HepG2 (cell line): ENCODE data around the gene DUS2. TPM values are rescaled to one million over a fixed set of nuclear protein-coding genes. Genes with fewer than 3 reads are reported as not detected.

Experiments
- CEBPB ChIP-seq: IDR thresholded peaks from 2 replicates; pipeline ENCODE4 v1.6.1; 2011; ENCODE audit warnings: low read depth, low read length, improper control_type of control experiment, borderline replicate concordance
- FOSL2 ChIP-seq: sonication (generic); formaldehyde crosslinking; IDR thresholded peaks from 2 replicates; pipeline ENCODE4 v1.4.0; 2020; ENCODE audit warnings: missing genetic modification reagents
- IRF2 ChIP-seq: IDR thresholded peaks from 2 replicates; pipeline ENCODE4 v1.6.1; 2018; ENCODE audit warnings: missing genetic modification reagents, missing compliant biosample characterization
- KDM1A ChIP-seq: IDR thresholded peaks from 2 replicates; pipeline ENCODE4 v1.6.1; 2016; ENCODE audit warnings: missing compliant biosample characterization
- SETDB1 ChIP-seq: sonication (generic); formaldehyde crosslinking; IDR thresholded peaks from 2 replicates; pipeline ENCODE4 v1.5.1; 2020; ENCODE audit warnings: missing genetic modification reagents, mild to moderate bottlenecking, borderline replicate concordance
- ZBTB21 ChIP-seq: sonication (generic); formaldehyde crosslinking; IDR thresholded peaks from 2 replicates; pipeline ENCODE4 v1.4.0; 2020; ENCODE audit warnings: missing genetic modification reagents
- ZBTB38 ChIP-seq: sonication (generic); formaldehyde crosslinking; IDR thresholded peaks from 2 replicates; pipeline ENCODE4 v1.5.1; 2020; ENCODE audit warnings: mild to moderate bottlenecking, missing genetic modification reagents
- ZNF10 ChIP-seq: sonication (generic); formaldehyde crosslinking; IDR thresholded peaks from 2 replicates; pipeline ENCODE4 v1.4.0; 2020; ENCODE audit warnings: mild to moderate bottlenecking, low read depth, missing genetic modification reagents, borderline replicate concordance
- ZNF121 ChIP-seq: sonication (generic); formaldehyde crosslinking; IDR thresholded peaks from 2 replicates; pipeline ENCODE4 v1.5.0; 2020; ENCODE audit warnings: mild to moderate bottlenecking, missing genetic modification reagents
- ZNF224 ChIP-seq: sonication (generic); formaldehyde crosslinking; IDR thresholded peaks from 2 replicates; pipeline ENCODE4 v1.5.0; 2020; ENCODE audit warnings: mild to moderate bottlenecking, missing genetic modification reagents
- ZNF431 ChIP-seq: sonication (generic); formaldehyde crosslinking; IDR thresholded peaks from 2 replicates; pipeline ENCODE4 v1.9.0; 2022; ENCODE audit warnings: missing genetic modification reagents, low read depth, mild to moderate bottlenecking, borderline replicate concordance
- ZNF446 ChIP-seq: sonication (generic); formaldehyde crosslinking; IDR thresholded peaks from 2 replicates; pipeline ENCODE4 v1.5.0; 2020; ENCODE audit warnings: mild to moderate bottlenecking, missing genetic modification reagents
- ZNF766 ChIP-seq: sonication (generic); formaldehyde crosslinking; IDR thresholded peaks from 2 replicates; pipeline ENCODE4 v1.5.0; 2020; ENCODE audit warnings: missing genetic modification reagents, borderline replicate concordance
- ZNF841 ChIP-seq: sonication (generic); formaldehyde crosslinking; IDR thresholded peaks from 2 replicates; pipeline ENCODE4 v1.8.1; 2023; ENCODE audit warnings: missing genetic modification reagents, borderline replicate concordance
- polyA plus RNA-seq, 8 experiments: library from polyadenylated mRNA; depleted of rRNA in 3 of 8; stranded (reverse) in 7 of 8; unstranded in 1 of 8; fragments of >200 nt; fragmentation: Illumina TruSeq in 4 of 8; extraction: Trizol in 4 of 8; gene quantifications; 2 replicates each; pipeline versions ENCODE4 v1.2.1 to v1.2.3, GENCODE V29; 2011 to 2016; ENCODE audit warnings: low read depth in 4 of 8, missing spikeins in 1 of 8, mixed read lengths in 1 of 8; ENCODE audit not compliant: insufficient read depth in 1 of 8
- total RNA-seq, 5 experiments: library from RNA; depleted of rRNA; stranded (reverse); fragments of >200 nt; fragmentation: Illumina TruSeq; extraction: Trizol; gene quantifications; 2 replicates each; pipeline ENCODE4 v1.2.3, GENCODE V29; 2016; ENCODE audit warnings: low read depth in 1 of 5
- TF ChIP-seq, protein P1 (sequence below): sonication (generic); formaldehyde crosslinking; IDR thresholded peaks from 2 replicates; pipeline ENCODE4 v1.8.0; 2023; ENCODE audit warnings: mild to moderate bottlenecking, missing genetic modification reagents
- TF ChIP-seq, protein P2 (sequence below), 2 experiments: sonication (generic) in 1 of 2; formaldehyde crosslinking in 1 of 2; IDR thresholded peaks; 2 replicates each; pipeline versions ENCODE4 v1.6.1 to v1.9.0; 2014 to 2022; ENCODE audit warnings: antibody characterized with exemption in 1 of 2, borderline replicate concordance in 1 of 2, inconsistent platforms in 1 of 2, low read depth in 1 of 2, missing genetic modification reagents in 1 of 2
- TF ChIP-seq, protein P3 (sequence below): sonication (generic); formaldehyde crosslinking; IDR thresholded peaks from 2 replicates; pipeline ENCODE4 v1.8.0; 2022; ENCODE audit warnings: mild to moderate bottlenecking, missing genetic modification reagents
- TF ChIP-seq, protein P4 (sequence below): sonication (generic); formaldehyde crosslinking; IDR thresholded peaks from 2 replicates; pipeline ENCODE4 v1.4.0; 2020; ENCODE audit warnings: mild to moderate bottlenecking, missing genetic modification reagents

The DUS2 gene
- total and polyA plus RNA-seq, 2 of the 13 experiments (the other 11 are each of a cell fraction or from before 2014, with no cell fraction given), result 17.8 to 25.1 TPM

DNA sequence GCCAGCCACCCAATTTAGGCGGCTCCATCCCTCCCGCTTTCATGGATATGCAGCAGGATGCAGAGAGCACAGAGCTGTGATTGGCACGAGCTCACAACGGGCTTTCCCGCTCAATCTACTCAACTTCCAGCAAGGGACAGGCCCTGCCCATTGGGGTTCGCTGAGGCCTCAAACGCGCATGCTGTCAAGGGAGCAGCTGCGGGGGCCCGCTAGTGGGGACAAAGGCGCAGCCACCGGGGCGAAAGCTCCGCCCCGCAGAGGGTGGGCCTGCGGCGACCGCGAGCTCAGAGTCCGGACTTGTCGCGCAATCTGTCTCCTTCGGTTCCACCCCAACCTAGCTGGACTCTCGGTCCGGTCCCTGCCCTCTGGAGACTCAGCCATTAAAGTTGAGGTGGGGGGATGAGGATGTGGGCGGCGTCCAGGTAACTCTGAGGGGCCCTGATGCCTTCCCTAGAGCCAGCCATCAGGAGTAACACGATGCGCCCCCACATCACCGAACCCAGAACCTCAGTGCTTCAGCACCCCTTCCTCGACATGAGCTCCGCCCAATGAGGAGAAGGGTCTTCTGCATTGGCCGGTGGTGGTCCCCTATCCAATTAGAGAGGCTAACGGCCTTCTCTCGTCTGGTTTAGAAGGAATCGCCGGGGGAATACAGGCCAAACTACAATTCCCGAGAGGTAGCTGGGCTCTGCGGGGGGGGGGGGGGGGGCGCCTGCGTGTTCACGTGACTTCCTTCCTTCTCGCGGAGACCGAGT is 61.6 kb downstream of the DUS2 start (continued):
- TF ChIP-seq ZNF766 (CRISPR knock-in tag) (peak; percentile 98), CEBPB (peak; percentile 78), ZNF10 (no peak), SETDB1 (CRISPR knock-in tag) (no peak), ZBTB21 (CRISPR knock-in tag) (peak; percentile 37; the same call in 1 of the 2 replicates), IRF2 (CRISPR knock-in tag) (peak; percentile 87), KDM1A (CRISPR knock-in tag) (no peak), FOSL2 (peak; percentile 9), ZNF446 (peak; percentile 89), ZNF431 (CRISPR knock-in tag) (peak; percentile 99), ZNF841 (CRISPR knock-in tag) (no peak; the same call in 1 of the 2 replicates), ZNF121 (CRISPR knock-in tag) (peak; percentile 84), ZNF224 (CRISPR knock-in tag) (peak; percentile 99), ZBTB38 (CRISPR knock-in tag) (peak; percentile 91)
- TF ChIP-seq, protein P1, sequence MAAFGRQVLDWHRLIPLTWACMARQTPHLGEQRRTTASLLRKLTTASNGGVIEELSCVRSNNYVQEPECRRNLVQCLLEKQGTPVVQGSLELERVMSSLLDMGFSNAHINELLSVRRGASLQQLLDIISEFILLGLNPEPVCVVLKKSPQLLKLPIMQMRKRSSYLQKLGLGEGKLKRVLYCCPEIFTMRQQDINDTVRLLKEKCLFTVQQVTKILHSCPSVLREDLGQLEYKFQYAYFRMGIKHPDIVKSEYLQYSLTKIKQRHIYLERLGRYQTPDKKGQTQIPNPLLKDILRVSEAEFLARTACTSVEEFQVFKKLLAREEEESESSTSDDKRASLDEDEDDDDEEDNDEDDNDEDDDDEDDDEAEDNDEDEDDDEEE, result peak; percentile 91; the same call in 1 of the 2 replicates
- TF ChIP-seq, protein P2, sequence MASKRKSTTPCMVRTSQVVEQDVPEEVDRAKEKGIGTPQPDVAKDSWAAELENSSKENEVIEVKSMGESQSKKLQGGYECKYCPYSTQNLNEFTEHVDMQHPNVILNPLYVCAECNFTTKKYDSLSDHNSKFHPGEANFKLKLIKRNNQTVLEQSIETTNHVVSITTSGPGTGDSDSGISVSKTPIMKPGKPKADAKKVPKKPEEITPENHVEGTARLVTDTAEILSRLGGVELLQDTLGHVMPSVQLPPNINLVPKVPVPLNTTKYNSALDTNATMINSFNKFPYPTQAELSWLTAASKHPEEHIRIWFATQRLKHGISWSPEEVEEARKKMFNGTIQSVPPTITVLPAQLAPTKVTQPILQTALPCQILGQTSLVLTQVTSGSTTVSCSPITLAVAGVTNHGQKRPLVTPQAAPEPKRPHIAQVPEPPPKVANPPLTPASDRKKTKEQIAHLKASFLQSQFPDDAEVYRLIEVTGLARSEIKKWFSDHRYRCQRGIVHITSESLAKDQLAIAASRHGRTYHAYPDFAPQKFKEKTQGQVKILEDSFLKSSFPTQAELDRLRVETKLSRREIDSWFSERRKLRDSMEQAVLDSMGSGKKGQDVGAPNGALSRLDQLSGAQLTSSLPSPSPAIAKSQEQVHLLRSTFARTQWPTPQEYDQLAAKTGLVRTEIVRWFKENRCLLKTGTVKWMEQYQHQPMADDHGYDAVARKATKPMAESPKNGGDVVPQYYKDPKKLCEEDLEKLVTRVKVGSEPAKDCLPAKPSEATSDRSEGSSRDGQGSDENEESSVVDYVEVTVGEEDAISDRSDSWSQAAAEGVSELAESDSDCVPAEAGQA (IDR thresholded peaks at IDR 0.05; ENCODE audit: low read depth), result peak; percentile 72
- TF ChIP-seq, protein P2 (CRISPR knock-in tag; IDR thresholded peaks at IDR 0.05; ENCODE audit: borderline replicate concordance), result peak; percentile 95; the same call in 1 of the 2 replicates
- TF ChIP-seq, protein P3, sequence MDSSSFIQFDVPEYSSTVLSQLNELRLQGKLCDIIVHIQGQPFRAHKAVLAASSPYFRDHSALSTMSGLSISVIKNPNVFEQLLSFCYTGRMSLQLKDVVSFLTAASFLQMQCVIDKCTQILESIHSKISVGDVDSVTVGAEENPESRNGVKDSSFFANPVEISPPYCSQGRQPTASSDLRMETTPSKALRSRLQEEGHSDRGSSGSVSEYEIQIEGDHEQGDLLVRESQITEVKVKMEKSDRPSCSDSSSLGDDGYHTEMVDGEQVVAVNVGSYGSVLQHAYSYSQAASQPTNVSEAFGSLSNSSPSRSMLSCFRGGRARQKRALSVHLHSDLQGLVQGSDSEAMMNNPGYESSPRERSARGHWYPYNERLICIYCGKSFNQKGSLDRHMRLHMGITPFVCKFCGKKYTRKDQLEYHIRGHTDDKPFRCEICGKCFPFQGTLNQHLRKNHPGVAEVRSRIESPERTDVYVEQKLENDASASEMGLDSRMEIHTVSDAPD, result no peak; the same call in 1 of the 2 replicates
- TF ChIP-seq, protein P4, sequence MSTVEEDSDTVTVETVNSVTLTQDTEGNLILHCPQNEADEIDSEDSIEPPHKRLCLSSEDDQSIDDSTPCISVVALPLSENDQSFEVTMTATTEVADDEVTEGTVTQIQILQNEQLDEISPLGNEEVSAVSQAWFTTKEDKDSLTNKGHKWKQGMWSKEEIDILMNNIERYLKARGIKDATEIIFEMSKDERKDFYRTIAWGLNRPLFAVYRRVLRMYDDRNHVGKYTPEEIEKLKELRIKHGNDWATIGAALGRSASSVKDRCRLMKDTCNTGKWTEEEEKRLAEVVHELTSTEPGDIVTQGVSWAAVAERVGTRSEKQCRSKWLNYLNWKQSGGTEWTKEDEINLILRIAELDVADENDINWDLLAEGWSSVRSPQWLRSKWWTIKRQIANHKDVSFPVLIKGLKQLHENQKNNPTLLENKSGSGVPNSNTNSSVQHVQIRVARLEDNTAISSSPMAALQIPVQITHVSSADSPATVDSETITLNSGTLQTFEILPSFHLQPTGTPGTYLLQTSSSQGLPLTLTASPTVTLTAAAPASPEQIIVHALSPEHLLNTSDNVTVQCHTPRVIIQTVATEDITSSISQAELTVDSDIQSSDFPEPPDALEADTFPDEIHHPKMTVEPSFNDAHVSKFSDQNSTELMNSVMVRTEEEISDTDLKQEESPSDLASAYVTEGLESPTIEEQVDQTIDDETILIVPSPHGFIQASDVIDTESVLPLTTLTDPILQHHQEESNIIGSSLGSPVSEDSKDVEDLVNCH (CRISPR knock-in tag), result no peak
